Measurements from ENCODE around the gene SLC25A29. TPM values are rescaled to one million over a fixed set of nuclear protein-coding genes. Genes with fewer than 3 reads are reported as not detected.

The SLC25A29 gene
- total and polyA plus RNA-seq, 8 donors = 9.0 to 174 (median 28.2) TPM

GRCh38 chr14:100303925-100304324 is 2.3 kb downstream of the SLC25A29 start:
- Histone ChIP-seq H3K9me3 (no peaks in the 10 kb centered on the region), H3K4me1 (peaks cover 42 to 65% (median 62%) of the 10 kb centered on the region in 4 donors), H3K36me3 (peaks cover 0 to 5% (median under 1%) of the 10 kb centered on the region in 4 donors), H3K4me3 (peak overlapping the region in 1 of 4 donors; percentile 86), H3K27ac (peak overlapping the region in 4 of 5 donors; percentile 86 to 91 (median 88)), H3K27me3 (no peaks in the 10 kb centered on the region)
- intact Hi-C loops (cut with DNase I; ENCODE audit: low total_unique reads) = no loop called here
- 44 to 63% (median 57%) methylated on average over 3 to 4 of the region's 4 CpGs for WGBS, 5 donors
- TF ChIP-seq, protein P1, sequence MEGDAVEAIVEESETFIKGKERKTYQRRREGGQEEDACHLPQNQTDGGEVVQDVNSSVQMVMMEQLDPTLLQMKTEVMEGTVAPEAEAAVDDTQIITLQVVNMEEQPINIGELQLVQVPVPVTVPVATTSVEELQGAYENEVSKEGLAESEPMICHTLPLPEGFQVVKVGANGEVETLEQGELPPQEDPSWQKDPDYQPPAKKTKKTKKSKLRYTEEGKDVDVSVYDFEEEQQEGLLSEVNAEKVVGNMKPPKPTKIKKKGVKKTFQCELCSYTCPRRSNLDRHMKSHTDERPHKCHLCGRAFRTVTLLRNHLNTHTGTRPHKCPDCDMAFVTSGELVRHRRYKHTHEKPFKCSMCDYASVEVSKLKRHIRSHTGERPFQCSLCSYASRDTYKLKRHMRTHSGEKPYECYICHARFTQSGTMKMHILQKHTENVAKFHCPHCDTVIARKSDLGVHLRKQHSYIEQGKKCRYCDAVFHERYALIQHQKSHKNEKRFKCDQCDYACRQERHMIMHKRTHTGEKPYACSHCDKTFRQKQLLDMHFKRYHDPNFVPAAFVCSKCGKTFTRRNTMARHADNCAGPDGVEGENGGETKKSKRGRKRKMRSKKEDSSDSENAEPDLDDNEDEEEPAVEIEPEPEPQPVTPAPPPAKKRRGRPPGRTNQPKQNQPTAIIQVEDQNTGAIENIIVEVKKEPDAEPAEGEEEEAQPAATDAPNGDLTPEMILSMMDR (IDR thresholded peaks at IDR 0.05) = no peak
- TF ChIP-seq POLR2A (IDR thresholded peaks at IDR 0.05) (no peak), POLR2AphosphoS5 (IDR thresholded peaks at IDR 0.05) (no peak), EP300 (IDR thresholded peaks at IDR 0.05) (no peak)
- DNase-seq = no peak

- TF ChIP-seq EP300 (IDR thresholded peaks at IDR 0.05) (no peak), POLR2AphosphoS5 (IDR thresholded peaks at IDR 0.05) (no peak), POLR2A (IDR thresholded peaks at IDR 0.05) (no peak)
- TF ChIP-seq, protein P1 (IDR thresholded peaks at IDR 0.05) = peak in 4 of 7 experiments; percentile 22 to 46 (median 34)
- Histone ChIP-seq H3K27ac (peak overlapping the region in 3 of 5 donors; percentile 9 to 38 (median 20)), H3K27me3 (no peaks in the 10 kb centered on the region), H3K9me3 (no peaks in the 10 kb centered on the region), H3K4me3 (no peak overlapping the region), H3K36me3 (peaks cover 0 to 12% (median 6%) of the 10 kb centered on the region in 4 donors), H3K4me1 (peaks cover 42 to 64% (median 60%) of the 10 kb centered on the region in 4 donors)
- peak in 1 of 2 donors; percentile 44 for DNase-seq
- 53 to 67% (median 60%) methylated on average over 6 to 8 of the region's 8 CpGs for WGBS, 5 donors
- intact Hi-C loops (cut with DNase I; ENCODE audit: low total_unique reads) = no loop called here
Observed at GRCh38 chr14:100303179-100303578, 3.1 kb downstream of the SLC25A29 start.

DNA sequence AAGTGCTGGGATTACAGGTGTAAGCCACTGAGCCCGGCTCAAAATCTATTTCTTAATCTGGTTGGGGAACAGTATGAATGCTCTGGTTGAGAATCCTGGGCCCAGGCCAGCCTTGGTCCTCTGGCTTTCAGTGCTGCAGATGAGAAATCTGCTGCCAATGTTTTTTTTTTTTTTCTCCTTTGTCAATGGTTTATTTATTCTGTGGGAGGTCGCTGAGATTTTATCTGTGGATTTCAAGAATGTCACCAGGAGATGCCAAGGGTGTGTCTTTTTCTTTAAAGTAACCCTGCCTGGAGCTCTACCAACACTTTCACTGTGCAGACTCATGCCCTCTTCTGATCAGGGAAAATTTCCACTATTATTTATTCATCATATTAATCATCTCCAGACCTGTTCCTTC is 3.6 kb downstream of the SLC25A29 start:
- peak overlapping the region in 2 of 5 donors; percentile 9 to 20 for H3K27ac ChIP-seq
- intact Hi-C loops (cut with DNase I; ENCODE audit: low total_unique reads) = no loop called here
- TF ChIP-seq POLR2A (IDR thresholded peaks at IDR 0.05) (no peak), POLR2AphosphoS5 (IDR thresholded peaks at IDR 0.05) (no peak), EP300 (IDR thresholded peaks at IDR 0.05) (no peak)
- TF ChIP-seq, protein P1 (IDR thresholded peaks at IDR 0.05) = no peak
- peaks cover 42 to 63% (median 60%) of the 10 kb centered on the region in 4 donors for H3K4me1 ChIP-seq
- peaks cover 0 to 12% (median 6%) of the 10 kb centered on the region in 4 donors for H3K36me3 ChIP-seq
- H3K9me3 ChIP-seq = no peaks in the 10 kb centered on the region
- peak in 1 of 2 donors; percentile 50 for DNase-seq
- H3K4me3 ChIP-seq = no peak overlapping the region
- WGBS, 5 donors = 20 to 39% (median 25%) methylated on average over 2 of the region's 2 CpGs
- H3K27me3 ChIP-seq = no peaks in the 10 kb centered on the region

DNA sequence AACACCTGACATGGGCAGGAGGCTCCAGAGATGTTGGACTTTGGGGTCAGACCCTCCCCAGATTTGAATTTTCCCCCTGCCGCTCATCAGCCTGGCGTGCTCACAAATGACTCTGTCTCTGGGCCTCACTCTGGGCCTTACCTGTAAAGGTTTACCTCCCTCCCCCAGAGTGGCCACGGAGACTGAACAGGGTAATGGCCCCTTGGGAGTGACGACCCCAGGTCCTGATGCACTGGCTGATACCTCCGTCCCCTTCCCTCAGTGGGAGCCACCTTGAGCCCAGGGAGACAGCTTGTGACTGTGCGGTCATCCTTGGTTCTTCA is 7.0 kb downstream of the SLC25A29 start:
- Histone ChIP-seq H3K27ac (peak overlapping the region in 1 of 5 donors; percentile 81), H3K4me1 (peaks cover 35 to 67% (median 51%) of the 10 kb centered on the region in 4 donors), H3K36me3 (peaks cover 0 to 12% (median 6%) of the 10 kb centered on the region in 4 donors), H3K9me3 (no peaks in the 10 kb centered on the region), H3K4me3 (no peak overlapping the region), H3K27me3 (no peaks in the 10 kb centered on the region)
- no peak for DNase-seq
- WGBS, 5 donors = 93 to 97% (median 96%) methylated on average over 4 to 6 of the region's 6 CpGs
- intact Hi-C loops (cut with DNase I; ENCODE audit: low total_unique reads) = no loop called here
- TF ChIP-seq, protein P1 (IDR thresholded peaks at IDR 0.05) = no peak

Data from stomach (tissue), 9 donors.